Measurements from ENCODE around the gene NOS1AP.

Gene NOS1AP

DNA sequence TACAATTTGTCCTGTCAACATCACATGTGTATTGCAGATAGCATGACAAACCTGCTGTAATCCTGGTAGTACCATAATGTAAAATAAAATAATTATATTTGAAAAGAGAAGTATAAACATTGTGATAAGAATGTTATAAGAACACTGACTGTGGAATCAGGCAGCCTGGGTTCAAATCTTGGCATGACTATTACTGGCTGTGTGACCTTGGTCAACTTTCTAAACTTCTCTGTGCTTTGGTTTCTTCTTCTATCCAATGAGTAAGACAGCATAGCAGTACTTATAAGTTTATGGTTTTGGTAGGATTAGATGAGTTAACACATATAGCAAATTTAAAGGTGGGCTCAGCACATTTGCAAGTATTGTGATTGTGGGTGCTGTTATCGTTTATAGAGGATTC is 147.1 kb downstream of the NOS1AP start:
- Histone ChIP-seq H3K27me3 (ENCODE audit: insufficient read depth, low read length, poor library complexity) (no peaks in the 10 kb centered on the region), H3K56ac (ENCODE audit: low read length) (no peak overlapping the region), H3K4ac (ENCODE audit: low read depth, low read length) (no peak overlapping the region), H3K27ac (ENCODE audit: low read depth, low read length) (no peak overlapping the region), H2BK120ac (ENCODE audit: low read depth, low read length) (no peak overlapping the region), H3K4me2 (ENCODE audit: low read length) (no peak overlapping the region), H3K23ac (ENCODE audit: low read length) (no peak overlapping the region), H2BK5ac (ENCODE audit: low read length) (no peak overlapping the region), H3K4me3 (ENCODE audit: low read length) (no peak overlapping the region), H2AK5ac (ENCODE audit: low read length) (no peak overlapping the region), H3K79me2 (ENCODE audit: control insufficient read depth, insufficient read depth, low read length) (no peaks in the 10 kb centered on the region), H3K79me1 (ENCODE audit: low read length) (peaks cover 6% of the 10 kb centered on the region), H4K5ac (ENCODE audit: low read length) (no peak overlapping the region), H2BK15ac (replicated peaks; ENCODE audit: low read depth) (no peak overlapping the region), H4K8ac (ENCODE audit: low read depth, low read length) (no peak overlapping the region), H3K4me1 (ENCODE audit: control insufficient read depth, low read depth, low read length) (peaks cover 4% of the 10 kb centered on the region), H3K18ac (ENCODE audit: low read length) (no peak overlapping the region), H3K36me3 (ENCODE audit: control insufficient read depth, insufficient read depth, low read length) (no peaks in the 10 kb centered on the region), H3K9ac (ENCODE audit: low read length) (no peak overlapping the region)
- no CpG with 5 or more reads among the region's 1 CpG for WGBS (ENCODE audit: extremely low coverage, insufficient coverage, low lambda C conversion rate)
- no peak for DNase-seq

DNA sequence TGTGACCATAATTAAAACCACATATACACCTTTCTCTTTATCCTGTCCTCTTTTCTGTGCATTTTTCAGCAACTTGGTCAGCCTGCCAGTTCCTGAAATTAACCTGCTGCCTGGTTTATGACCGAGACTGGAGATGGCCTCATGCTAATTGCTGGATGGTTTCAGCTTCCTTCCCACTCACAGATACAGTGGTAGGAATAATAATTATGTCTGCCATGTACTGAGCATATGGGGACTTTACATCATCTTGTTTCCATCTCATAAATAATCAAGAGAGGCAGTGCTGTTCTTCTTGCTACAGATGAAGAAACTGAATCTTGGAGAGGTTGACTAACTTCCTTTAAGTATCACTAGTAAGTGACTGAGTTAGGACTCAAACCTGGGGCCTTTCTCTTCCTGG is 148.2 kb downstream of the NOS1AP start:
- Histone ChIP-seq H3K56ac (ENCODE audit: low read length) (no peak overlapping the region), H3K4ac (ENCODE audit: low read depth, low read length) (no peak overlapping the region), H2BK120ac (ENCODE audit: low read depth, low read length) (no peak overlapping the region), H3K27ac (ENCODE audit: low read depth, low read length) (no peak overlapping the region), H3K23ac (ENCODE audit: low read length) (no peak overlapping the region), H3K27me3 (ENCODE audit: insufficient read depth, low read length, poor library complexity) (no peaks in the 10 kb centered on the region), H3K36me3 (ENCODE audit: control insufficient read depth, insufficient read depth, low read length) (no peaks in the 10 kb centered on the region), H2BK5ac (ENCODE audit: low read length) (no peak overlapping the region), H2AK5ac (ENCODE audit: low read length) (no peak overlapping the region), H3K4me3 (ENCODE audit: low read length) (no peak overlapping the region), H3K4me1 (ENCODE audit: control insufficient read depth, low read depth, low read length) (peaks cover 6% of the 10 kb centered on the region), H4K5ac (ENCODE audit: low read length) (no peak overlapping the region), H3K9ac (ENCODE audit: low read length) (no peak overlapping the region), H2BK15ac (replicated peaks; ENCODE audit: low read depth) (no peak overlapping the region), H3K18ac (ENCODE audit: low read length) (no peak overlapping the region), H3K79me2 (ENCODE audit: control insufficient read depth, insufficient read depth, low read length) (no peaks in the 10 kb centered on the region), H3K79me1 (ENCODE audit: low read length) (peaks cover 9% of the 10 kb centered on the region), H3K4me2 (ENCODE audit: low read length) (no peak overlapping the region), H4K8ac (ENCODE audit: low read depth, low read length) (no peak overlapping the region)
- no CpG with 5 or more reads among the region's 1 CpG for WGBS (ENCODE audit: extremely low coverage, insufficient coverage, low lambda C conversion rate)
- DNase-seq: no peak

GRCh38 chr1:162218546-162218945 is 149.1 kb downstream of the NOS1AP start:
- no peak overlapping the region for H3K4me2 ChIP-seq (ENCODE audit: low read length)
- no peaks in the 10 kb centered on the region for H3K27me3 ChIP-seq (ENCODE audit: insufficient read depth, low read length, poor library complexity)
- H2BK120ac ChIP-seq (ENCODE audit: low read depth, low read length): no peak overlapping the region
- H3K9ac ChIP-seq (ENCODE audit: low read length): no peak overlapping the region
- no peak overlapping the region for H2BK15ac ChIP-seq (replicated peaks; ENCODE audit: low read depth)
- H3K79me2 ChIP-seq (ENCODE audit: control insufficient read depth, insufficient read depth, low read length): no peaks in the 10 kb centered on the region
- H2AK5ac ChIP-seq (ENCODE audit: low read length): no peak overlapping the region
- H3K23ac ChIP-seq (ENCODE audit: low read length): no peak overlapping the region
- no peak overlapping the region for H3K4ac ChIP-seq (ENCODE audit: low read depth, low read length)
- no peak overlapping the region for H2BK5ac ChIP-seq (ENCODE audit: low read length)
- H3K4me3 ChIP-seq (ENCODE audit: low read length): no peak overlapping the region
- no peak overlapping the region for H3K27ac ChIP-seq (ENCODE audit: low read depth, low read length)
- DNase-seq: no peak
- peaks cover 6% of the 10 kb centered on the region for H3K4me1 ChIP-seq (ENCODE audit: control insufficient read depth, low read depth, low read length)
- H3K79me1 ChIP-seq (ENCODE audit: low read length): peaks cover 9% of the 10 kb centered on the region
- no peaks in the 10 kb centered on the region for H3K36me3 ChIP-seq (ENCODE audit: control insufficient read depth, insufficient read depth, low read length)
- H4K8ac ChIP-seq (ENCODE audit: low read depth, low read length): no peak overlapping the region
- WGBS (ENCODE audit: extremely low coverage, insufficient coverage, low lambda C conversion rate): no CpG with 5 or more reads among the region's 5 CpGs
- no peak overlapping the region for H3K18ac ChIP-seq (ENCODE audit: low read length)
- no peak overlapping the region for H3K56ac ChIP-seq (ENCODE audit: low read length)
- no peak overlapping the region for H4K5ac ChIP-seq (ENCODE audit: low read length)

GRCh38 chr1:162218975-162219374 is 149.5 kb downstream of the NOS1AP start:
- H4K8ac ChIP-seq (ENCODE audit: low read depth, low read length): no peak overlapping the region
- H3K4me3 ChIP-seq (ENCODE audit: low read length): no peak overlapping the region
- no peak for DNase-seq
- H2BK5ac ChIP-seq (ENCODE audit: low read length): no peak overlapping the region
- no peak overlapping the region for H3K18ac ChIP-seq (ENCODE audit: low read length)
- peaks cover 6% of the 10 kb centered on the region for H3K4me1 ChIP-seq (ENCODE audit: control insufficient read depth, low read depth, low read length)
- H3K4me2 ChIP-seq (ENCODE audit: low read length): no peak overlapping the region
- peaks cover 9% of the 10 kb centered on the region for H3K79me1 ChIP-seq (ENCODE audit: low read length)
- H4K5ac ChIP-seq (ENCODE audit: low read length): no peak overlapping the region
- H3K27ac ChIP-seq (ENCODE audit: low read depth, low read length): no peak overlapping the region
- no peak overlapping the region for H3K23ac ChIP-seq (ENCODE audit: low read length)
- no peaks in the 10 kb centered on the region for H3K27me3 ChIP-seq (ENCODE audit: insufficient read depth, low read length, poor library complexity)
- WGBS (ENCODE audit: extremely low coverage, insufficient coverage, low lambda C conversion rate): no CpG with 5 or more reads among the region's 5 CpGs
- H3K79me2 ChIP-seq (ENCODE audit: control insufficient read depth, insufficient read depth, low read length): no peaks in the 10 kb centered on the region
- H3K36me3 ChIP-seq (ENCODE audit: control insufficient read depth, insufficient read depth, low read length): no peaks in the 10 kb centered on the region
- H2AK5ac ChIP-seq (ENCODE audit: low read length): no peak overlapping the region
- no peak overlapping the region for H3K4ac ChIP-seq (ENCODE audit: low read depth, low read length)
- H3K9ac ChIP-seq (ENCODE audit: low read length): no peak overlapping the region
- no peak overlapping the region for H2BK15ac ChIP-seq (replicated peaks; ENCODE audit: low read depth)
- no peak overlapping the region for H2BK120ac ChIP-seq (ENCODE audit: low read depth, low read length)
- no peak overlapping the region for H3K56ac ChIP-seq (ENCODE audit: low read length)

- Histone ChIP-seq H3K18ac (ENCODE audit: low read length) (no peak overlapping the region), H3K36me3 (ENCODE audit: control insufficient read depth, insufficient read depth, low read length) (no peaks in the 10 kb centered on the region), H3K27me3 (ENCODE audit: insufficient read depth, low read length, poor library complexity) (no peaks in the 10 kb centered on the region), H3K4me3 (ENCODE audit: low read length) (no peak overlapping the region), H3K79me1 (ENCODE audit: low read length) (peaks cover 7% of the 10 kb centered on the region), H3K23ac (ENCODE audit: low read length) (no peak overlapping the region), H3K4me2 (ENCODE audit: low read length) (no peak overlapping the region), H3K79me2 (ENCODE audit: control insufficient read depth, insufficient read depth, low read length) (no peaks in the 10 kb centered on the region), H3K4me1 (ENCODE audit: control insufficient read depth, low read depth, low read length) (peaks cover 6% of the 10 kb centered on the region), H2BK15ac (replicated peaks; ENCODE audit: low read depth) (no peak overlapping the region), H4K8ac (ENCODE audit: low read depth, low read length) (no peak overlapping the region), H2BK5ac (ENCODE audit: low read length) (no peak overlapping the region), H3K56ac (ENCODE audit: low read length) (no peak overlapping the region), H2AK5ac (ENCODE audit: low read length) (no peak overlapping the region), H2BK120ac (ENCODE audit: low read depth, low read length) (no peak overlapping the region), H3K27ac (ENCODE audit: low read depth, low read length) (no peak overlapping the region), H3K4ac (ENCODE audit: low read depth, low read length) (no peak overlapping the region), H4K5ac (ENCODE audit: low read length) (no peak overlapping the region), H3K9ac (ENCODE audit: low read length) (no peak overlapping the region)
- DNase-seq: no peak
- no CpG with 5 or more reads among the region's 1 CpG for WGBS (ENCODE audit: extremely low coverage, insufficient coverage, low lambda C conversion rate)
Measured at GRCh38 chr1:162219461-162219860, 150.0 kb downstream of the NOS1AP start.

GRCh38 chr1:162220009-162220539 is 150.6 kb downstream of the NOS1AP start:
- no peak overlapping the region for H3K4ac ChIP-seq (ENCODE audit: low read depth, low read length)
- H3K79me2 ChIP-seq (ENCODE audit: control insufficient read depth, insufficient read depth, low read length): no peaks in the 10 kb centered on the region
- H3K56ac ChIP-seq (ENCODE audit: low read length): no peak overlapping the region
- peaks cover 6% of the 10 kb centered on the region for H3K4me1 ChIP-seq (ENCODE audit: control insufficient read depth, low read depth, low read length)
- H2BK15ac ChIP-seq (replicated peaks; ENCODE audit: low read depth): no peak overlapping the region
- H3K79me1 ChIP-seq (ENCODE audit: low read length): peaks cover 7% of the 10 kb centered on the region
- no peak overlapping the region for H3K27ac ChIP-seq (ENCODE audit: low read depth, low read length)
- H2BK5ac ChIP-seq (ENCODE audit: low read length): no peak overlapping the region
- no peak overlapping the region for H3K4me3 ChIP-seq (ENCODE audit: low read length)
- H4K8ac ChIP-seq (ENCODE audit: low read depth, low read length): no peak overlapping the region
- no peak overlapping the region for H2AK5ac ChIP-seq (ENCODE audit: low read length)
- DNase-seq: no peak
- no peak overlapping the region for H4K5ac ChIP-seq (ENCODE audit: low read length)
- no peaks in the 10 kb centered on the region for H3K27me3 ChIP-seq (ENCODE audit: insufficient read depth, low read length, poor library complexity)
- no peak overlapping the region for H3K23ac ChIP-seq (ENCODE audit: low read length)
- H2BK120ac ChIP-seq (ENCODE audit: low read depth, low read length): no peak overlapping the region
- no peak overlapping the region for H3K18ac ChIP-seq (ENCODE audit: low read length)
- H3K4me2 ChIP-seq (ENCODE audit: low read length): no peak overlapping the region
- no peaks in the 10 kb centered on the region for H3K36me3 ChIP-seq (ENCODE audit: control insufficient read depth, insufficient read depth, low read length)
- H3K9ac ChIP-seq (ENCODE audit: low read length): no peak overlapping the region
- no CpG with 5 or more reads among the region's 6 CpGs for WGBS (ENCODE audit: extremely low coverage, insufficient coverage, low lambda C conversion rate)
